BLaER1 (cell line): ENCODE data around the gene CASZ1.

ENCODE experiments used
- H3K27ac ChIP-seq: shearing (Covaris generic); formaldehyde crosslinking; 2 replicates; pipeline ENCODE4 v1.8.1; 2022
- H3K27me3 ChIP-seq: shearing (Covaris generic); formaldehyde crosslinking; 2 replicates; pipeline ENCODE4 v1.8.1; 2022
- H3K36me3 ChIP-seq: shearing (Covaris generic); formaldehyde crosslinking; 2 replicates; pipeline ENCODE4 v1.8.1; 2022
- H3K4me1 ChIP-seq: shearing (Covaris generic); formaldehyde crosslinking; 2 replicates; pipeline ENCODE4 v1.8.1; 2022
- H3K4me2 ChIP-seq: shearing (Covaris generic); formaldehyde crosslinking; 2 replicates; pipeline ENCODE4 v1.8.1; 2022
- H3K4me3 ChIP-seq: shearing (Covaris generic); formaldehyde crosslinking; 2 replicates; pipeline ENCODE4 v1.8.1; 2022
- H3K9ac ChIP-seq: shearing (Covaris generic); formaldehyde crosslinking; 2 replicates; pipeline ENCODE4 v1.8.1; 2022
- H3K9me3 ChIP-seq: shearing (Covaris generic); formaldehyde crosslinking; 2 replicates; pipeline ENCODE4 v1.8.1; 2022
- H4K20me1 ChIP-seq: shearing (Covaris generic); formaldehyde crosslinking; 2 replicates; pipeline ENCODE4 v1.8.1; 2022
- Cebpa-rat ChIP-seq: shearing (Covaris generic); IDR thresholded peaks from 2 replicates; pipeline ENCODE4 v1.8.1; 2022

The CASZ1 gene

GRCh38 chr1:10692401-10693021 lies 103.9 kb downstream of the CASZ1 start:
- Histone ChIP-seq H3K27ac (no peak overlapping the region), H3K9me3 (no peaks in the 10 kb centered on the region), H3K4me3 (no peak overlapping the region), H3K4me2 (peak overlapping the region; percentile 87), H3K36me3 (no peaks in the 10 kb centered on the region), H3K27me3 (peaks cover 22% of the 10 kb centered on the region), H4K20me1 (peaks cover 16% of the 10 kb centered on the region), H3K4me1 (peaks cover 57% of the 10 kb centered on the region), H3K9ac (no peak overlapping the region)
- TF ChIP-seq Cebpa-rat, result no peak

GRCh38 chr1:10691740-10692125 lies 104.7 kb downstream of the CASZ1 start:
- Histone ChIP-seq H4K20me1 (peaks cover 16% of the 10 kb centered on the region), H3K9ac (0 out of 2 replicates have a peak overlapping the region, but pooled peaks have one; percentile 39), H3K27me3 (peaks cover 22% of the 10 kb centered on the region), H3K36me3 (no peaks in the 10 kb centered on the region), H3K4me3 (no peak overlapping the region), H3K9me3 (no peaks in the 10 kb centered on the region), H3K4me1 (peaks cover 64% of the 10 kb centered on the region), H3K4me2 (peak overlapping the region; percentile 87), H3K27ac (0 out of 2 replicates have a peak overlapping the region, but pooled peaks have one; percentile 12)
- no peak for TF ChIP-seq Cebpa-rat

GRCh38 chr1:10691075-10691739 lies 105.2 kb downstream of the CASZ1 start:
- H3K36me3 ChIP-seq, result no peaks in the 10 kb centered on the region
- peaks cover 22% of the 10 kb centered on the region for H3K27me3 ChIP-seq
- H3K4me3 ChIP-seq, result no peak overlapping the region
- no peaks in the 10 kb centered on the region for H3K9me3 ChIP-seq
- H3K4me1 ChIP-seq, result peaks cover 70% of the 10 kb centered on the region
- H3K9ac ChIP-seq, result no peak overlapping the region
- peak overlapping the region; percentile 87 for H3K4me2 ChIP-seq
- H4K20me1 ChIP-seq, result peaks cover 16% of the 10 kb centered on the region
- no peak for TF ChIP-seq Cebpa-rat
- no peak overlapping the region for H3K27ac ChIP-seq

- no peak for TF ChIP-seq Cebpa-rat
- Histone ChIP-seq H3K9me3 (no peaks in the 10 kb centered on the region), H3K4me1 (peaks cover 77% of the 10 kb centered on the region), H3K27ac (no peak overlapping the region), H3K9ac (no peak overlapping the region), H3K4me3 (no peak overlapping the region), H3K4me2 (peak overlapping the region; percentile 90; the same call in 1 of the 2 replicates), H3K27me3 (peaks cover 14% of the 10 kb centered on the region), H4K20me1 (peaks cover 16% of the 10 kb centered on the region), H3K36me3 (no peaks in the 10 kb centered on the region)
Observed at GRCh38 chr1:10690484-10690883, 106.0 kb downstream of the CASZ1 start.

GRCh38 chr1:10688409-10688786 lies 108.0 kb downstream of the CASZ1 start:
- H3K4me1 ChIP-seq, result peaks cover 93% of the 10 kb centered on the region
- peaks cover 16% of the 10 kb centered on the region for H4K20me1 ChIP-seq
- peak overlapping the region; percentile 88 for H3K27ac ChIP-seq
- peaks cover 6% of the 10 kb centered on the region; the same call in 1 of the 2 replicates for H3K27me3 ChIP-seq
- H3K4me3 ChIP-seq, result peak overlapping the region; percentile 14
- H3K9ac ChIP-seq, result peak overlapping the region; percentile 64
- H3K36me3 ChIP-seq, result no peaks in the 10 kb centered on the region
- no peak for TF ChIP-seq Cebpa-rat
- no peaks in the 10 kb centered on the region for H3K9me3 ChIP-seq
- H3K4me2 ChIP-seq, result peak overlapping the region; percentile 90

GRCh38 chr1:10687782-10688408 lies 108.6 kb downstream of the CASZ1 start:
- H3K9ac ChIP-seq, result peak overlapping the region; percentile 64
- peak overlapping the region; percentile 88 for H3K27ac ChIP-seq
- TF ChIP-seq Cebpa-rat, result no peak
- H3K4me3 ChIP-seq, result peak overlapping the region; percentile 14
- peaks cover 12% of the 10 kb centered on the region for H4K20me1 ChIP-seq
- peaks cover 1% of the 10 kb centered on the region; the same call in 1 of the 2 replicates for H3K27me3 ChIP-seq
- no peaks in the 10 kb centered on the region for H3K9me3 ChIP-seq
- H3K36me3 ChIP-seq, result no peaks in the 10 kb centered on the region
- H3K4me1 ChIP-seq, result peaks cover 93% of the 10 kb centered on the region
- peak overlapping the region; percentile 90 for H3K4me2 ChIP-seq

- Histone ChIP-seq H3K9ac (peak overlapping the region; percentile 64; the same call in 1 of the 2 replicates), H3K27me3 (no peaks in the 10 kb centered on the region), H3K36me3 (no peaks in the 10 kb centered on the region), H3K27ac (peak overlapping the region; percentile 88), H4K20me1 (peaks cover 6% of the 10 kb centered on the region; the same call in 1 of the 2 replicates), H3K4me2 (peak overlapping the region; percentile 90), H3K4me1 (peaks cover 93% of the 10 kb centered on the region), H3K4me3 (no peak overlapping the region), H3K9me3 (no peaks in the 10 kb centered on the region)
- TF ChIP-seq Cebpa-rat, result no peak
Observed at GRCh38 chr1:10687251-10687651, 109.2 kb downstream of the CASZ1 start.

- Histone ChIP-seq H3K27ac (peak overlapping the region; percentile 88), H3K9ac (no peak overlapping the region; the same call in 1 of the 2 replicates), H3K36me3 (no peaks in the 10 kb centered on the region)
Observed at GRCh38 chr1:10686404-10687040, 109.9 kb downstream of the CASZ1 start.

GRCh38 chr1:10685808-10686403 lies 110.5 kb downstream of the CASZ1 start:
- peak overlapping the region; percentile 90 for H3K4me2 ChIP-seq
- H3K27me3 ChIP-seq, result no peaks in the 10 kb centered on the region
- no peak for TF ChIP-seq Cebpa-rat
- no peaks in the 10 kb centered on the region for H4K20me1 ChIP-seq
- H3K36me3 ChIP-seq, result no peaks in the 10 kb centered on the region
- H3K9me3 ChIP-seq, result no peaks in the 10 kb centered on the region
- H3K4me3 ChIP-seq, result 0 out of 2 replicates have a peak overlapping the region, but pooled peaks have one; percentile 18
- H3K27ac ChIP-seq, result peak overlapping the region; percentile 88
- peak overlapping the region; percentile 75 for H3K9ac ChIP-seq
- H3K4me1 ChIP-seq, result peaks cover 94% of the 10 kb centered on the region

More at GRCh38 chr1:10686404-10687040, 109.9 kb downstream of the CASZ1 start:
- Histone ChIP-seq H4K20me1 (no peaks in the 10 kb centered on the region), H3K27me3 (no peaks in the 10 kb centered on the region), H3K4me1 (peaks cover 93% of the 10 kb centered on the region), H3K4me3 (no peak overlapping the region), H3K9me3 (no peaks in the 10 kb centered on the region), H3K4me2 (peak overlapping the region; percentile 90)
- no peak for TF ChIP-seq Cebpa-rat
